GM18867 (cell line): ENCODE measurements around the gene CDK2AP2.
A peak's percentile ranks its signal among the peaks of the same experiment; 100 is the strongest.
"Not testable (repeated sequence)": the region's sequence is repeated elsewhere in the genome, so short reads cannot be mapped to it uniquely, and the experiment has no call there.

Experiments
- ATAC-seq: cut with Tn5 transposase; IDR thresholded peaks from one replicate; pipeline ENCODE4 v1.9.1; 2021; ENCODE audit warnings: mild to moderate bottlenecking, moderate library complexity; ENCODE audit not compliant: unreplicated experiment

Gene CDK2AP2

GRCh38 chr11:67507864-67508485, at the start of gene CDK2AP2:
Gene CDK2AP2, minus strand, starts transcription at chr11:67508162. Its CDS starts 80 bp downstream, at chr11:67508082.
- ATAC-seq, result peak; percentile 69

- ATAC-seq, result no peak
Observed at GRCh38 chr11:67556244-67556643, 48.3 kb upstream of the CDK2AP2 start.

- not testable (repeated sequence) for ATAC-seq
Observed at GRCh38 chr11:67551697-67552096, 43.7 kb upstream of the CDK2AP2 start.

- ATAC-seq, result no peak
Observed at GRCh38 chr11:67551127-67551526, 43.2 kb upstream of the CDK2AP2 start.

GRCh38 chr11:67548555-67549110, 40.7 kb upstream of the CDK2AP2 start:
- no peak for ATAC-seq

GRCh38 chr11:67548112-67548511, 40.1 kb upstream of the CDK2AP2 start:
- not testable (repeated sequence) for ATAC-seq

GRCh38 chr11:67545280-67545679, 37.3 kb upstream of the CDK2AP2 start:
- ATAC-seq, result no peak

- no peak for ATAC-seq
Observed at GRCh38 chr11:67544616-67545242, 36.8 kb upstream of the CDK2AP2 start.

GRCh38 chr11:67543585-67543984, 35.6 kb upstream of the CDK2AP2 start:
- ATAC-seq, result no peak

- ATAC-seq, result no peak
Observed at GRCh38 chr11:67542971-67543370, 35.0 kb upstream of the CDK2AP2 start.

- ATAC-seq, result no peak
Observed at GRCh38 chr11:67542169-67542568, 34.2 kb upstream of the CDK2AP2 start.

GRCh38 chr11:67541198-67541597, 33.2 kb upstream of the CDK2AP2 start:
- no peak for ATAC-seq

- ATAC-seq, result no peak
Observed at GRCh38 chr11:67539550-67539949, 31.6 kb upstream of the CDK2AP2 start.

GRCh38 chr11:67538823-67539505, 31.0 kb upstream of the CDK2AP2 start:
- no peak for ATAC-seq

GRCh38 chr11:67538306-67538705, 30.3 kb upstream of the CDK2AP2 start:
- no peak for ATAC-seq

GRCh38 chr11:67535561-67535960, 27.6 kb upstream of the CDK2AP2 start:
- ATAC-seq, result no peak

GRCh38 chr11:67534070-67534679, 26.2 kb upstream of the CDK2AP2 start:
- no peak for ATAC-seq

GRCh38 chr11:67532889-67533288, 24.9 kb upstream of the CDK2AP2 start:
- no peak for ATAC-seq

GRCh38 chr11:67530282-67530592, 22.3 kb upstream of the CDK2AP2 start:
- no peak for ATAC-seq

- ATAC-seq, result no peak
Observed at GRCh38 chr11:67528376-67528775, 20.4 kb upstream of the CDK2AP2 start.

GRCh38 chr11:67525275-67525976, 17.5 kb upstream of the CDK2AP2 start:
- ATAC-seq, result no peak
